CD4-positive, alpha-beta T cell treated with Interleukin-15 for 4 hours (primary cell): ENCODE results near the gene COQ5.
A peak's percentile ranks its signal among the peaks of the same experiment; 100 is the strongest.

Source experiments
- DNase-seq: peaks from one replicate; pipeline ENCODE4 v3.0.0-alpha.2; 2020; ENCODE audit warnings: low spot score

Gene COQ5

GRCh38 chr12:120453977-120454376 is 75.0 kb downstream of the COQ5 start:
- DNase-seq, result peak; percentile 46
